Loucy (cell line): ENCODE data around the gene ZNF296.

Source experiments
- CTCF ChIP-seq: fragments of 200-600 bp; sonication (generic); conservative IDR thresholded peaks from 2 replicates; pipeline ENCODE4 v1.5.1; 2014; ENCODE audit warnings: mild to moderate bottlenecking, antibody characterized with exemption, low read length
- EZH2phosphoT487 ChIP-seq: fragments of 200-600 bp; IDR thresholded peaks from 2 replicates; pipeline ENCODE4 v1.6.1; 2018; ENCODE audit warnings: antibody characterized with exemption, mild to moderate bottlenecking, moderate library complexity, borderline replicate concordance

GRCh38 chr19:45040059-45040771 lies 36.1 kb downstream of the ZNF296 start:
- TF ChIP-seq CTCF = no peak
- TF ChIP-seq EZH2phosphoT487 = no peak
